ENCODE results near the gene HTT. TPM values are rescaled to one million over a fixed set of nuclear protein-coding genes. Genes with fewer than 3 reads are reported as not detected.

Gene HTT
- total and polyA plus RNA-seq, 10 of the 15 experiments (the other 5 are each of a cell fraction or from before 2014, with no cell fraction given): 3.3 to 113 (median 43.3) TPM

- intact Hi-C loops (cut with micrococcal nuclease; ENCODE audit: unreplicated experiment): no loop called here
- CTCF ChIA-PET: interaction anchor here (0.7 kb wide), 1 partner anchor 577 kb away, joined by 3 read pairs; no protein-coding TSS in a partner anchor
- RAD21 ChIA-PET (ENCODE audit: unreplicated experiment): no interaction called here
- Histone ChIP-seq H3K9ac (ENCODE audit: control insufficient read depth, insufficient read depth, low read length) (no peak overlapping the region), H2AFZ (ENCODE audit: control insufficient read depth, low read depth, low read length) (no peak overlapping the region), H3K79me2 (ENCODE audit: control insufficient read depth, insufficient read depth, low read length) (no peaks in the 10 kb centered on the region), H3K9me3 (replicated peaks; ENCODE audit: control insufficient read depth, insufficient read depth, low read length) (peaks cover 8% of the 10 kb centered on the region; the same call in 2 of the 3 replicates), H3K4me2 (ENCODE audit: control insufficient read depth, insufficient read depth) (no peak overlapping the region), H3K4me3 (no peak overlapping the region), H4K20me1 (ENCODE audit: control insufficient read depth, insufficient read depth) (no peaks in the 10 kb centered on the region), H3K36me3 (ENCODE audit: control insufficient read depth in 2 of 2, insufficient read depth in 2 of 2, low read length in 1 of 2) (no peaks in the 10 kb centered on the region), H3K27ac (ENCODE audit: control insufficient read depth, insufficient read depth) (no peak overlapping the region), H3K27me3 (replicated peaks in 1 of 2; ENCODE audit: control insufficient read depth in 2 of 2, insufficient read depth in 2 of 2, low read length in 1 of 2) (no peaks in the 10 kb centered on the region), H3K4me1 (ENCODE audit: control insufficient read depth, insufficient read depth, low read length) (peaks cover 15% of the 10 kb centered on the region)
- no TSS peak for BruUV-seq (replicated peaks)
- 79% methylated on average over 21 of the region's 21 CpGs for WGBS (ENCODE audit: insufficient coverage, insufficient replicate concordance, low lambda C conversion rate, missing lambda C conversion rate)
- TF ChIP-seq SREBF1 (IDR thresholded peaks at IDR 0.05; ENCODE audit: low read length): no peak
- no peak for TF ChIP-seq BMI1 (IDR thresholded peaks at IDR 0.05; ENCODE audit: borderline replicate concordance)
- TF ChIP-seq RBBP5 (conservative IDR thresholded peaks at IDR 0.05): no peak
- no peak for TF ChIP-seq RB1 (IDR thresholded peaks at IDR 0.05; ENCODE audit: borderline replicate concordance)
- TF ChIP-seq POLR2AphosphoS5 (IDR thresholded peaks at IDR 0.05; ENCODE audit: low read length): no peak
- TF ChIP-seq MAX (IDR thresholded peaks at IDR 0.05; ENCODE audit: low read depth, low read length): no peak
- no peak for TF ChIP-seq HDAC6 (IDR thresholded peaks at IDR 0.05; ENCODE audit: unreplicated experiment)
- TF ChIP-seq MEF2B (IDR thresholded peaks at IDR 0.05; ENCODE audit: partially characterized antibody, poor library complexity, severe bottlenecking): no peak
- SMC1A ChIA-PET (ENCODE audit: uncharacterized antibody, unreplicated experiment): no interaction called here
- DNase-seq (ENCODE audit: low read depth, low spot score): no peak
- FAIRE-seq: no peak
- in situ Hi-C loops (cut with MboI): no loop called here
- no peak for ATAC-seq
- POLR2A ChIA-PET: interaction anchor here (0.6 kb wide), 1 partner anchor 9 kb away, joined by 3 read pairs; no protein-coding TSS in a partner anchor
Observed at GRCh38 chr4:3025881-3026280, 48.6 kb upstream of the HTT start.

GRCh38 chr4:3026540-3026939 is 47.9 kb upstream of the HTT start:
- POLR2A ChIA-PET: interaction anchor here (0.6 kb wide), 1 partner anchor 10 kb away, joined by 3 read pairs; no protein-coding TSS in a partner anchor
- no peak for FAIRE-seq
- SMC1A ChIA-PET (ENCODE audit: uncharacterized antibody, unreplicated experiment): no interaction called here
- Histone ChIP-seq H3K4me3 (no peak overlapping the region), H3K79me2 (ENCODE audit: control insufficient read depth, insufficient read depth, low read length) (no peaks in the 10 kb centered on the region), H2AFZ (ENCODE audit: control insufficient read depth, low read depth, low read length) (no peak overlapping the region), H3K27ac (ENCODE audit: control insufficient read depth, insufficient read depth) (no peak overlapping the region), H4K20me1 (ENCODE audit: control insufficient read depth, insufficient read depth) (no peaks in the 10 kb centered on the region), H3K4me2 (ENCODE audit: control insufficient read depth, insufficient read depth) (no peak overlapping the region), H3K27me3 (replicated peaks in 1 of 2; ENCODE audit: control insufficient read depth in 2 of 2, insufficient read depth in 2 of 2, low read length in 1 of 2) (no peaks in the 10 kb centered on the region), H3K4me1 (ENCODE audit: control insufficient read depth, insufficient read depth, low read length) (peaks cover 9% of the 10 kb centered on the region), H3K9ac (ENCODE audit: control insufficient read depth, insufficient read depth, low read length) (no peak overlapping the region), H3K9me3 (replicated peaks; ENCODE audit: control insufficient read depth, insufficient read depth, low read length) (peaks cover 8% of the 10 kb centered on the region; the same call in 2 of the 3 replicates), H3K36me3 (ENCODE audit: control insufficient read depth in 2 of 2, insufficient read depth in 2 of 2, low read length in 1 of 2) (no peaks in the 10 kb centered on the region)
- 72% methylated on average over 9 of the region's 9 CpGs for WGBS (ENCODE audit: insufficient coverage, insufficient replicate concordance, low lambda C conversion rate, missing lambda C conversion rate)
- TF ChIP-seq POLR2A (IDR thresholded peaks at IDR 0.05; ENCODE audit: low read depth, low read length) (no peak), RFX5 (IDR thresholded peaks at IDR 0.05; ENCODE audit: low read depth, low read length) (no peak), BRCA1 (IDR thresholded peaks at IDR 0.05; ENCODE audit: low read depth, low read length) (no peak), ZNF274 (IDR thresholded peaks at IDR 0.05; ENCODE audit: insufficient read depth, insufficient read length) (no peak), STAT1 (conservative IDR thresholded peaks at IDR 0.05) (no peak), MYB (IDR thresholded peaks at IDR 0.05; ENCODE audit: borderline replicate concordance, low read depth, low read length) (no peak)
- TF ChIP-seq, protein P1, sequence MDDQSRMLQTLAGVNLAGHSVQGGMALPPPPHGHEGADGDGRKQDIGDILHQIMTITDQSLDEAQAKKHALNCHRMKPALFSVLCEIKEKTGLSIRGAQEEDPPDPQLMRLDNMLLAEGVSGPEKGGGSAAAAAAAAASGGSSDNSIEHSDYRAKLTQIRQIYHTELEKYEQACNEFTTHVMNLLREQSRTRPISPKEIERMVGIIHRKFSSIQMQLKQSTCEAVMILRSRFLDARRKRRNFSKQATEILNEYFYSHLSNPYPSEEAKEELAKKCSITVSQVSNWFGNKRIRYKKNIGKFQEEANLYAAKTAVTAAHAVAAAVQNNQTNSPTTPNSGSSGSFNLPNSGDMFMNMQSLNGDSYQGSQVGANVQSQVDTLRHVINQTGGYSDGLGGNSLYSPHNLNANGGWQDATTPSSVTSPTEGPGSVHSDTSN (IDR thresholded peaks at IDR 0.05; ENCODE audit: insufficient replicate concordance, low read depth, low read length): no peak
- DNase-seq (ENCODE audit: low read depth, low spot score): no peak
- in situ Hi-C loops (cut with MboI): no loop called here
- ATAC-seq: no peak
- RAD21 ChIA-PET (ENCODE audit: unreplicated experiment): no interaction called here
- intact Hi-C loops (cut with micrococcal nuclease; ENCODE audit: unreplicated experiment): no loop called here
- CTCF ChIA-PET: interaction anchor here (0.7 to 1.0 kb wide), 2 partner anchors 11 to 578 kb away, joined by 3 read pairs; no protein-coding TSS in a partner anchor
- BruUV-seq (replicated peaks): no TSS peak

All from GM12878 (cell line).